Fibroblast of lung (primary cell): ENCODE data around the gene CLDN34. TPM values are rescaled to one million over a fixed set of nuclear protein-coding genes. Genes with fewer than 3 reads are reported as not detected.

Source experiments
- DNase-seq, 2 donors: peaks; one replicate each; pipeline versions ENCODE4 v3.0.0 to v3.0.0-alpha.2; 2010; ENCODE audit warnings: low read depth in 2 of 2
- H2AFZ ChIP-seq: 2 replicates; pipeline ENCODE4 v1.5.1; 2012; ENCODE audit warnings: low read length, control low read depth, inconsistent platforms
- H3K27ac ChIP-seq: 2 replicates; pipeline ENCODE4 v1.5.1; 2011; ENCODE audit warnings: low read length, control low read depth; ENCODE audit not compliant: insufficient read depth
- H3K27me3 ChIP-seq: 2 replicates; pipeline ENCODE4 v1.5.1; 2011; ENCODE audit warnings: mild to moderate bottlenecking, low read length; ENCODE audit not compliant: control insufficient read depth, insufficient read depth
- H3K36me3 ChIP-seq: 2 replicates; pipeline ENCODE4 v1.5.1; 2011; ENCODE audit warnings: low read length; ENCODE audit not compliant: control insufficient read depth, insufficient read depth
- H3K4me1 ChIP-seq: 2 replicates; pipeline ENCODE4 v1.5.1; 2011; ENCODE audit warnings: low read length; ENCODE audit not compliant: control insufficient read depth, insufficient read depth; ENCODE audit errors: extremely low read depth
- H3K4me2 ChIP-seq: 2 replicates; pipeline ENCODE4 v1.5.1; 2011; ENCODE audit warnings: low read length, control low read depth; ENCODE audit not compliant: insufficient read depth; ENCODE audit errors: extremely low read depth
- H3K4me3 ChIP-seq, 4 experiments: fragments of 200-600 bp in 1 of 4; sonication (generic) in 1 of 4; replicated peaks in 1 of 4; 2 replicates each; pipeline ENCODE4 v1.5.1; 2011 to 2016; ENCODE audit warnings: low read length in 4 of 4, low read depth in 3 of 4, mild to moderate bottlenecking in 3 of 4, control low read depth in 2 of 4, inconsistent platforms in 1 of 4, mixed read lengths in 1 of 4; ENCODE audit not compliant: insufficient read depth in 1 of 4; ENCODE audit errors: control extremely low read depth in 1 of 4
- H3K79me2 ChIP-seq: 2 replicates; pipeline ENCODE4 v1.5.1; 2012; ENCODE audit warnings: mild to moderate bottlenecking, low read length, inconsistent platforms; ENCODE audit not compliant: control insufficient read depth, insufficient read depth
- H3K9ac ChIP-seq: 2 replicates; pipeline ENCODE4 v1.5.1; 2011; ENCODE audit warnings: mild to moderate bottlenecking, low read length, control low read depth; ENCODE audit not compliant: insufficient read depth
- H3K9me3 ChIP-seq: 2 replicates; pipeline ENCODE4 v1.5.1; 2012; ENCODE audit warnings: low read depth, low read length; ENCODE audit not compliant: control insufficient read depth, insufficient read depth
- H4K20me1 ChIP-seq: 2 replicates; pipeline ENCODE4 v1.5.1; 2011; ENCODE audit warnings: low read length; ENCODE audit not compliant: control insufficient read depth, insufficient read depth; ENCODE audit errors: extremely low read depth
- CTCF ChIP-seq, 2 donors: IDR thresholded peaks in 1 of 2; conservative IDR thresholded peaks in 1 of 2; 1 replicate in 1 of 2; 2 replicates in 1 of 2; pipeline ENCODE4 v1.5.1; 2011 to 2012; ENCODE audit warnings: low read length in 2 of 2, control low read depth in 1 of 2, inconsistent platforms in 1 of 2, low read depth in 1 of 2, mild to moderate bottlenecking in 1 of 2
- EZH2 ChIP-seq: IDR thresholded peaks from 2 replicates; pipeline ENCODE4 v1.5.1; 2012; ENCODE audit warnings: low read length, control low read depth, mild to moderate bottlenecking; ENCODE audit errors: missing control alignments
- polyA plus RNA-seq, 2 donors: library from polyadenylated mRNA; depleted of rRNA in 1 of 2; stranded (reverse) in 1 of 2; unstranded in 1 of 2; fragments of >200 nt; gene quantifications; 2 replicates each; pipeline ENCODE4 v1.2.1, GENCODE V29; 2011 to 2012; ENCODE audit warnings: missing spikeins in 1 of 2
- total RNA-seq: library from RNA; depleted of rRNA; stranded (reverse); fragments of >200 nt; gene quantifications from 2 replicates; pipeline ENCODE4 v1.2.1, GENCODE V29; 2014

Gene CLDN34
- total and polyA plus RNA-seq, 2 donors (not counting 1 experiment from before 2014, with no cell fraction given) = not detected

- no peak overlapping the region for H3K27ac ChIP-seq
- DNase-seq = no peak
- H3K4me1 ChIP-seq = no peaks in the 10 kb centered on the region
- no peaks in the 10 kb centered on the region for H3K36me3 ChIP-seq
- H4K20me1 ChIP-seq = no peaks in the 10 kb centered on the region
- H3K4me3 ChIP-seq = no peak overlapping the region
- H3K9me3 ChIP-seq = no peaks in the 10 kb centered on the region
- H3K9ac ChIP-seq = no peak overlapping the region
- H3K27me3 ChIP-seq = no peaks in the 10 kb centered on the region
- no peaks in the 10 kb centered on the region for H3K79me2 ChIP-seq
- TF ChIP-seq CTCF (conservative IDR thresholded peaks at IDR 0.05 in 1 of 2, IDR thresholded peaks at IDR 0.05 in 1 of 2; ENCODE audit: low read depth in 1 of 2, low read length in 2 of 2) (no peak), EZH2 (no peak)
- no peak overlapping the region for H3K4me2 ChIP-seq
- H2AFZ ChIP-seq = no peak overlapping the region
These were observed 29.9 kb downstream of the CLDN34 start for GRCh38 chrX:9997041-9997440.

- no peaks in the 10 kb centered on the region for H3K4me1 ChIP-seq
These were observed 30.4 kb downstream of the CLDN34 start for GRCh38 chrX:9997524-9997923.

GRCh38 chrX:10001496-10001895 is 34.3 kb downstream of the CLDN34 start:
- peak; percentile 35 to 73 for DNase-seq

More at GRCh38 chrX:9997524-9997923, 30.4 kb downstream of the CLDN34 start:
- H2AFZ ChIP-seq = no peak overlapping the region
- no peaks in the 10 kb centered on the region for H3K36me3 ChIP-seq
- H3K9ac ChIP-seq = no peak overlapping the region
- no peak overlapping the region for H3K4me2 ChIP-seq
- no peak for DNase-seq
- no peak overlapping the region for H3K4me3 ChIP-seq
- H3K9me3 ChIP-seq = no peaks in the 10 kb centered on the region
- no peaks in the 10 kb centered on the region for H3K79me2 ChIP-seq
- no peaks in the 10 kb centered on the region for H3K27me3 ChIP-seq
- H3K27ac ChIP-seq = no peak overlapping the region
- H4K20me1 ChIP-seq = no peaks in the 10 kb centered on the region
- TF ChIP-seq CTCF (conservative IDR thresholded peaks at IDR 0.05 in 1 of 2, IDR thresholded peaks at IDR 0.05 in 1 of 2; ENCODE audit: low read depth in 1 of 2, low read length in 2 of 2) = no peak
- no peak for TF ChIP-seq EZH2

More at GRCh38 chrX:10001496-10001895, 34.3 kb downstream of the CLDN34 start:
- Histone ChIP-seq H3K27me3 (no peaks in the 10 kb centered on the region), H4K20me1 (no peaks in the 10 kb centered on the region), H3K4me1 (no peaks in the 10 kb centered on the region), H3K9me3 (no peaks in the 10 kb centered on the region), H3K27ac (no peak overlapping the region), H3K9ac (no peak overlapping the region), H3K4me3 (no peak overlapping the region), H3K4me2 (no peak overlapping the region), H3K36me3 (no peaks in the 10 kb centered on the region), H2AFZ (no peak overlapping the region), H3K79me2 (no peaks in the 10 kb centered on the region)
- TF ChIP-seq EZH2 (no peak), CTCF (conservative IDR thresholded peaks at IDR 0.05 in 1 of 2, IDR thresholded peaks at IDR 0.05 in 1 of 2; ENCODE audit: low read depth in 1 of 2, low read length in 2 of 2) (no peak)
